NCI-H774 (cell line): ENCODE results near the gene PLS3.
"Not testable (repeated sequence)": the region's sequence is repeated elsewhere in the genome, so short reads cannot be mapped to it uniquely, and the experiment has no call there.

ENCODE experiments used
- DNase-seq: peaks from one replicate; lab custom pipeline; 2025; lab: John Stamatoyannopoulos, UW

PLS3 gene

GRCh38 chrX:115560978-115561604, at the start of gene PLS3:
Gene PLS3 (plus strand): TSS chrX:115561174. CDS start chrX:115610251, 49,077 bp downstream.
- DNase-seq = peak; percentile 82

- DNase-seq = no peak
These were observed 42.9 kb upstream of the PLS3 start for GRCh38 chrX:115518113-115518512.

GRCh38 chrX:115521741-115522140, 39.2 kb upstream of the PLS3 start:
- no peak for DNase-seq

GRCh38 chrX:115522952-115523351, 38.0 kb upstream of the PLS3 start:
- DNase-seq = no peak

- no peak for DNase-seq
These were observed 35.5 kb upstream of the PLS3 start for GRCh38 chrX:115525486-115525885.

- no peak for DNase-seq
These were observed 29.1 kb upstream of the PLS3 start for GRCh38 chrX:115531818-115532403.

GRCh38 chrX:115533485-115533884, 27.5 kb upstream of the PLS3 start:
- no peak for DNase-seq

GRCh38 chrX:115534383-115534782, 26.6 kb upstream of the PLS3 start:
- DNase-seq = no peak

- DNase-seq = no peak
These were observed 25.6 kb upstream of the PLS3 start for GRCh38 chrX:115535421-115535820.

- no peak for DNase-seq
These were observed 25.1 kb upstream of the PLS3 start for GRCh38 chrX:115535844-115536243.

- no peak for DNase-seq
These were observed 21.1 kb upstream of the PLS3 start for GRCh38 chrX:115539841-115540240.

GRCh38 chrX:115541045-115541444, 19.9 kb upstream of the PLS3 start:
- not testable (repeated sequence) for DNase-seq

- DNase-seq = no peak
These were observed 13.5 kb upstream of the PLS3 start for GRCh38 chrX:115547448-115547847.

GRCh38 chrX:115549008-115549407, 12.0 kb upstream of the PLS3 start:
- DNase-seq = no peak

GRCh38 chrX:115553171-115553570, 7.8 kb upstream of the PLS3 start:
- DNase-seq = peak; percentile 15

- no peak for DNase-seq
These were observed 1.3 kb upstream of the PLS3 start for GRCh38 chrX:115559672-115560071.

- DNase-seq = peak; percentile 20
These were observed 580 bp upstream of the PLS3 start for GRCh38 chrX:115560211-115560977.

- peak; percentile 28 for DNase-seq
These were observed 868 bp downstream of the PLS3 start for GRCh38 chrX:115561605-115562479.

GRCh38 chrX:115562480-115562847, 1.5 kb downstream of the PLS3 start:
- DNase-seq = no peak

GRCh38 chrX:115563633-115564162, 2.7 kb downstream of the PLS3 start:
- DNase-seq = no peak

GRCh38 chrX:115564243-115564642, 3.3 kb downstream of the PLS3 start:
- DNase-seq = no peak

GRCh38 chrX:115565888-115566287, 4.9 kb downstream of the PLS3 start:
- DNase-seq = no peak
